ENCODE data around the gene ELOA2.
"Not testable (repeated sequence)": the region's sequence is repeated elsewhere in the genome, so short reads cannot be mapped to it uniquely, and the experiment has no call there.

ELOA2 gene

GRCh38 chr18:47035156-47035671 is at the start of gene ELOA2:
Gene ELOA2 (minus strand): TSS chr18:47035621. CDS start chr18:47035264, 357 bp downstream.
- in situ Hi-C loops (cut with MboI; ENCODE audit: low pct_unique_long_range_greater_than_20kb, low sequenced_read_pairs) = no loop called here
- DNase-seq = no peak

DNA sequence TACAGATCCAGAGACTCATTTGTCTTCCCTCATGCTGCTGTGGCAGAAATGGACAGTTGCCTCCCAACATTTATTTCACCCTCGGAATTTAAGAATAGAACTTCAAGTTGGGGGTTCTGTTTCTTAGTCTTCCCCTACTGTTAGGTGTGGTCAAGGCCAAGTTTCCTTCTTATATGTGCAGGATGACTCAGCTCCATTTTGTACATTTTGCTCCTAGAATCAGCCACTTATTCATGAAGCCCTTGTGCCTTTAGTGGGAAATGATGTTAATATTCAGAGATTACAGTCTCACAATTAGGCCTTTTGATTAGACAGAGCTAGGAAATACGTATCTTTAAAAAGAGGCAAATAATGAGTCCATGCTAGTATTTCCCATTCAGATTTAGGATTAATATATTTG is 46.2 kb upstream of the ELOA2 start:
- no peak for DNase-seq
- in situ Hi-C loops (cut with MboI; ENCODE audit: low pct_unique_long_range_greater_than_20kb, low sequenced_read_pairs) = no loop called here

- no peak for DNase-seq
- in situ Hi-C loops (cut with MboI; ENCODE audit: low pct_unique_long_range_greater_than_20kb, low sequenced_read_pairs) = no loop called here
These were observed 45.5 kb upstream of the ELOA2 start for GRCh38 chr18:47080872-47081271.

DNA sequence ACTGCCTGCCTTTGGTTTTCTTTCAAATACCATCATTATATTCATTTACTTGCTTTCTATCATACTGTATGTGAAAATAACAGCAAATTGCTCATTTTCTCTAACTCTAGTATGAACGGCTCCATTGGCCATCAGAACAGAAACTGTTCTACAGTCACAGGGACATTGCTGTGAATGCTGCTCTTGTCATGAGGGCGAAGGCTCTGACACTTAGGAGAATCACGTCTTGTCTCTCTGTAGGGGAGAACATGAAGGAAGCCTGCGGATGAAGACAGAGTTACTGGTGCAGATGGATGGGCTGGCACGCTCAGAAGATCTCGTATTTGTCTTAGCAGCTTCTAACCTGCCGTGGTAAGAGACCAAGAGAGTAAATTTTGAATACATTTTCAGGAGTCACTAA is 41.7 kb upstream of the ELOA2 start:
- in situ Hi-C loops (cut with MboI; ENCODE audit: low pct_unique_long_range_greater_than_20kb, low sequenced_read_pairs) = no loop called here
- DNase-seq = no peak

DNA sequence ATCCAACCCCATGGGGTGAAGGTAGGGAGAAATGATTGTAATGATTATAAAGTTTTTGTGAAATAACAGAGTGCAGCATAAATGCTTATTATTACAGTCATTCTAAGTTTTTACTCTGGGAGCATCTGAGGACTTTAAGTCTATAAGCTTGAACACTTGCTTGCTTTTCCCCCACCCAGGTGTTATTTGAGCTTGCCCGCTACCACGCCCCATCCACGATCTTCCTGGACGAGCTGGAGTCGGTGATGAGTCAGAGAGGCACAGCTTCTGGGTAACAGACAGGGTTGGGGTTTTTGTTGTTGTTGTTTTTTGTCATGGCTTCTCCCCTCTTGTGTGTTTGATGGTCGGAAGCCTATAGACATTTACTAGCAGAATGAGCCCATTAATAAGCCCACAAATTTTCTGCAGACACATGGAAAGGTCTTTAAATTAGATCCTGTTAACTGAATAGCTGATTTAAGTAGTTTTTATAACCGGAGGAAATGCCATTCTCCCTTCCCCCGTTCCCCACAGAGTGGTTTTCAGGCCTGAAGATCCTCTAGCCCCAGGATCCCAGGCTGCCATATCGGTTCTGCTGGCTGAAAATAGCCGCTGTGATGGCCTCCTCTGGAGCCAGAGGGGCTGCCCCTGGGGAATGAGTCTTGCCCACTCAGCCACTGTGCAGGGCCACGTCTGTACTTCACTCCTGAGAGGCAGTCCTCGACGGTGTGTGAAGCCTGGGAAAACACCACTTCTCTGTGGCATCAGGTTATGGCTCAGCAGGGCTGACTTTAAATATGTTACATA is 39.9 kb upstream of the ELOA2 start:
- in situ Hi-C loops (cut with MboI; ENCODE audit: low pct_unique_long_range_greater_than_20kb, low sequenced_read_pairs) = no loop called here

DNA sequence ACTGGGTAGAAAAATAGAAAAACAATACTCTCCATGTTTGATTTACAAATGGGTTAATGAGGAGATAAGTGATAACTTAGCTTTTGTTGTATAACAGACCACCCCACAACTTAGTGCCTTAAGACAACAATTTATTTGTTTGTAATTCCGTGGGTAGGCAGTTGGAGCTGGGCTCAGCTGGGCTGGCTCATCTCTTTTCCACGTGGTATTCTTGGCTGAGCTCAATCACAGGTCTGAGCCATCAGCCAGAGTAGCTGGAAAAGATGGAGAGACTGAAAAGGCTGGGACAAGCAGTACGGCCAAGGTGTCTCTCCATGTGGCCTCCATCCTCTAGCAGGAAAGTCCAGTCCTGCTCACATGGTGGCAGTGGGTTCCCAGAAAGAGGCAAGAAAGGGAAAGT is 32.2 kb upstream of the ELOA2 start:
- in situ Hi-C loops (cut with MboI; ENCODE audit: low pct_unique_long_range_greater_than_20kb, low sequenced_read_pairs) = no loop called here
- DNase-seq = no peak

More for the DNA sequence above, 39.9 kb upstream of the ELOA2 start:
- DNase-seq = no peak

DNA sequence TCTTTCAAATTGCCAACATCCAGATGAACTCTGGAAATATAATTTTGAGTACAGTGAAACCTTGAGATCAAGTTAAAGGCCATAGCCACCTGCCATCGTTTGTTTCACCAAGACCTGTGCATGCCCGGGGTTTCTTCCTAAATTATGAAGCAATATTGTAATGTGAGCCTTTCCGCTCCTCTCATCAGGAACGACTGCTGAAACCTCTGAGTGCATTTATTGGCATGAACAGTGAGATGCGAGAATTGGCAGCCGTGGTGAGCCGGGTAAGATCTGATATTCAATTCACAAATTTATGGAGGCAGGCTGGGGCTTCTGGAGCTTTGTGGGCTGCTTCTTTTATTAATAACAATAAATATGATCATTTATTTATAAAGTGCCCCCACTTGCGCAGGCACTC is 27.7 kb upstream of the ELOA2 start:
- in situ Hi-C loops (cut with MboI; ENCODE audit: low pct_unique_long_range_greater_than_20kb, low sequenced_read_pairs) = no loop called here
- no peak for DNase-seq

DNA sequence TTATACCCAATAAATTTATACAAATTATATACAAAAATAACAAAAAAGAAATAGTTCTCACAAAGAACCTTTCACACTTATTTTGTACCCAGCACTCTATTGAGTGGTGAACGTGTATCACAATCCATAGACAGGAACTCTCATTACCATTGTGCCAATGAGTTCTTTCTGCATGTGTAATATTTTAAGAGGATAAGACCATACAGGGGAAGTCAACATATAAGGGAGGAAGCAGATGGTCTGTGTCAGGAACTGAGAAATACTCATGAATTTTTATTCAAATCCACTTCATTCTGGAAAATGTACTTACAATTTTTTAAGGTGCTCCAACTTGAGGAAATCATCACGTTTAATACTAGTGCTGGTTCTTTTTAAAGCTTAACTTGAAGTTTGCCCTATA is 27.1 kb upstream of the ELOA2 start:
- DNase-seq = peak; percentile 7
- in situ Hi-C loops (cut with MboI; ENCODE audit: low pct_unique_long_range_greater_than_20kb, low sequenced_read_pairs) = no loop called here

- in situ Hi-C loops (cut with MboI; ENCODE audit: low pct_unique_long_range_greater_than_20kb, low sequenced_read_pairs) = no loop called here
- no peak for DNase-seq
These were observed 18.9 kb upstream of the ELOA2 start for GRCh38 chr18:47054369-47054768.

DNA sequence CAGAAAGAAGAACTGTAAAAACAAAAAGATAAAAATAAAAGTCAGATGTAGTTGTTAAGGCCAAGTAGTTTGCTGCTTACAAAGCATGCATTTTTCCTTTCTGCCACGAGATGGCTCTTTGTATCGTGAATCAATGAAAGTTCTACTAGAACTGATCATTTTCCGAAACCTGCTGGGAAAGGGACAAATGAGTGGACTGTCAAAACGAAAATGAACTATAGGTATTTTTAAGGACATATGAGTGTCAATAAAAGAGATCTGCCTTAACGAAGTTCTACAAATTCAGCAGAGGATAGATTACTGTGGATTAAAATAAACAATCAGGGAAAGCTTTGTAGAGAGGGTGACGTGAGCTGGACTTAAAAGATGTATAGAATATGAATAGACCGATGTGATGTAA is 15.0 kb upstream of the ELOA2 start:
- peak; percentile 38 for DNase-seq
- in situ Hi-C loops (cut with MboI; ENCODE audit: low pct_unique_long_range_greater_than_20kb, low sequenced_read_pairs) = no loop called here

DNA sequence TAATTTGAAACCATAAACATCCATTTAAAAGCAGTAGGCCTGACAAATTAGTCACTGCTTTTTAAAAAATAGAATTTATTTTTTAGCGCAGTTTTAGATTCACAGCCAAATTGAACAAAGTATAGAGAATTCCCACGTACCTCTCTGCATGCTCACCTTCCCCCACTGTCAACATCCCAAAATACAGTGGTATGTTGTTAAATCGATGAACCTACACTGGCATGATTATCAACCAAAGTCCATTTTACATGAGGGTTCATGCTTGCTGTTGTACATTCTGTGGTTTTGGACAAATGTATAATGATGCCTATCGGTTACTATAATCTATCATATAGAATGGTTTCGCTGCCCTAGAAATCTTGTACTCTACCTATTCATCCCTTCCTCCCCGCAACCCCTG is 5.6 kb upstream of the ELOA2 start:
- in situ Hi-C loops (cut with MboI; ENCODE audit: low pct_unique_long_range_greater_than_20kb, low sequenced_read_pairs) = no loop called here
- DNase-seq = no peak

- in situ Hi-C loops (cut with MboI; ENCODE audit: low pct_unique_long_range_greater_than_20kb, low sequenced_read_pairs) = no loop called here
- no peak for DNase-seq
These were observed 1.6 kb upstream of the ELOA2 start for GRCh38 chr18:47036927-47037578.

- DNase-seq = peak; percentile 21
- in situ Hi-C loops (cut with MboI; ENCODE audit: low pct_unique_long_range_greater_than_20kb, low sequenced_read_pairs) = no loop called here
These were observed 965 bp upstream of the ELOA2 start for GRCh38 chr18:47036298-47036874.

GRCh38 chr18:47034591-47034990 is 830 bp downstream of the ELOA2 start:
- in situ Hi-C loops (cut with MboI; ENCODE audit: low pct_unique_long_range_greater_than_20kb, low sequenced_read_pairs); DNase-seq: not testable (repeated sequence)

DNA sequence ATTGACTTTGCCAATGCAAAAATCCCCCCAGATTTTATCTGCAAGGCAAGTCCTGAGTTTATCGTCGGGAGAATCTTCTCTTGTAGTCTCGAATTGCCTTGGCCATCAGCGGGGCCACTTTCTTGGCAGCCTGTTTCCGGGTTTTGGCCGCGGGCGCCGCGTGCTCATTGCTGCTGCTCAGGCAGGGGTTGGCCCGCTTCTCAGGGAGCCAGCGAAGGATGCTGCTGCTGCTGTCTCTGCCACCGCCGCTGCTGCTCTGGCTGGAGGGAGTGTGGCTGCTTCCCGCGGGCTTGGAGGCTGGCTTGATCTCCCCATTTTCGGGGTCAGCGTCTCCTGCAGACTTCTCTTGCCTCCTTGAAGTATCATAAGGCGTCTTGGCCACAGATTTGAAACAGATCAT is 2.5 kb downstream of the ELOA2 start:
- DNase-seq = no peak
- in situ Hi-C loops (cut with MboI; ENCODE audit: low pct_unique_long_range_greater_than_20kb, low sequenced_read_pairs) = no loop called here

- DNase-seq; in situ Hi-C loops (cut with MboI; ENCODE audit: low pct_unique_long_range_greater_than_20kb, low sequenced_read_pairs): not testable (repeated sequence)
These were observed 4.5 kb downstream of the ELOA2 start for GRCh38 chr18:47030887-47031286.

GRCh38 chr18:47029684-47030353 is 5.6 kb downstream of the ELOA2 start:
- in situ Hi-C loops (cut with MboI; ENCODE audit: low pct_unique_long_range_greater_than_20kb, low sequenced_read_pairs); DNase-seq: not testable (repeated sequence)

DNA sequence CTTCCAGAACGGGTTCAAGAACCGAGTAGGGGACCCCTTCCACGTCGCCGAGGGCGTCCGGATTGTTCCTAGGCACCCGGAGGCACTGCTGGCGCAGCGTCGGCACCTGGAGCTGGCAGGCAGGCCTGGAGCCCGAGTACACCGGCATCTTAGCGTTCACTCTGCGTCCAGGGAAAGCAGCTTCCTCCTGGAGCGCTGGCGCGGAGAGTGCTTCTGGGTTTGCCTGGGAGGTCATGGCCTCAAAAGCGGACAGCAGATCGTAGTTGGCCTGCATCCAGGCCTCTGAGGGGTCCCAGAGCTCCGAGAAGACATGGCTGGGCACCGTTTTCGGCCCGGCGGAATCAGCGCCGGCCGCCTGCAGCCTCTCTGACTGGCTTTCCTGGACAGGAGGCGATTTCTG is 6.7 kb downstream of the ELOA2 start:
- in situ Hi-C loops (cut with MboI; ENCODE audit: low pct_unique_long_range_greater_than_20kb, low sequenced_read_pairs); DNase-seq: not testable (repeated sequence)

GRCh38 chr18:47025557-47026174 is 9.8 kb downstream of the ELOA2 start:
- in situ Hi-C loops (cut with MboI; ENCODE audit: low pct_unique_long_range_greater_than_20kb, low sequenced_read_pairs); DNase-seq: not testable (repeated sequence)

Data from KBM-7 (cell line).